ENCODE results near the gene TMBIM6.
"Not testable (repeated sequence)": the region's sequence is repeated elsewhere in the genome, so short reads cannot be mapped to it uniquely, and the experiment has no call there.

The TMBIM6 gene

GRCh38 chr12:49740930-49741881 lies at the start of gene TMBIM6:
TSS of gene TMBIM6 (plus strand) at chr12:49741557. CDS start at chr12:49752494, 10,937 bp downstream.
- peak; percentile 99 to 100 (median 100) for DNase-seq
- intact Hi-C loops (cut with DNase I): no loop called here

DNA sequence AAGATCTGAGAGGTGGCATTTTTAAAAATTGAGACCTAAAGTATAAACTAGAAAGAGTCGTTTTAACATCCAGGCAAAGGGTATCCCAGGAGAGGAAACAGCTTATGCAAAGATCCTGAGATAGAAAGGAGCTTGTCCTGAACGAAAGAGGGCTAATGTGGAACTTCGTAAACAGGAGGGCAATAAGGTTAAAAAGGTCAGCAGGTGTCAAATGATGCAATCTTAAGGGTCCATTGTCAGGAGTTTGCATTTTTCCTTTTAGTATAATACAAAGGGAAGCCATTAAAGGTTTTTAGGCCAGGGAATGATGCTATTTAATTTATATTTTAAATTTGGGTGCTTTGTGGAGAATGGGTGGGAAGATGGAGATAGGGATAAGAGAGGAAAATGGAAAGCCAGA lies 48.5 kb upstream of the TMBIM6 start:
- DNase-seq: no peak
- intact Hi-C loops (cut with DNase I): no loop called here

GRCh38 chr12:49693931-49694444 lies 47.4 kb upstream of the TMBIM6 start:
- no peak for DNase-seq
- intact Hi-C loops (cut with DNase I): no loop called here

- intact Hi-C loops (cut with DNase I): no loop called here
- no peak for DNase-seq
Measured at GRCh38 chr12:49696723-49697122, 44.6 kb upstream of the TMBIM6 start.

- intact Hi-C loops (cut with DNase I): no loop called here
- DNase-seq: no peak
Measured at GRCh38 chr12:49697808-49698207, 43.5 kb upstream of the TMBIM6 start.

GRCh38 chr12:49698619-49699545 lies 42.5 kb upstream of the TMBIM6 start:
- DNase-seq: peak in 14 of 42 donors; percentile 5 to 42 (median 19)
- intact Hi-C loops (cut with DNase I): no loop called here

DNA sequence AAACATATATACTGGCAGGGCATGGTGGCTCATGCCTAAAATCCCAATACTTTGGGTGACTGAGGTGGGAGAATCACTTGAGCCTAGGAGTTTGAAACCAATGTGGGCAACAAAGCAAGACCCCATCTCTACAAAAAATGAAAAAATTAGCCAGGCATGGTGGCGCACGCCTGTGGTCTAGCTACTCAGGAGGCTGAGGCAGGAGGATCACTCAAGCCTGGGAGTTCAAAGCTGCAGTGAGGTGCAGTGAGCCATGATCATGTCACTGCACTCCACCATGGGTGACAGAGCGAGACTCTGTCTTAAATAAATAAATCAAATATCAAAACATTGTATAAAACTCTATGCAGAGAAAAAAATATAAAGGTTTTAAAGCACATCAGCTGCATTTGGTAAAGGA lies 39.3 kb upstream of the TMBIM6 start:
- DNase-seq: no peak
- intact Hi-C loops (cut with DNase I): no loop called here

GRCh38 chr12:49702676-49703215 lies 38.6 kb upstream of the TMBIM6 start:
- no peak for DNase-seq
- intact Hi-C loops (cut with DNase I): no loop called here

DNA sequence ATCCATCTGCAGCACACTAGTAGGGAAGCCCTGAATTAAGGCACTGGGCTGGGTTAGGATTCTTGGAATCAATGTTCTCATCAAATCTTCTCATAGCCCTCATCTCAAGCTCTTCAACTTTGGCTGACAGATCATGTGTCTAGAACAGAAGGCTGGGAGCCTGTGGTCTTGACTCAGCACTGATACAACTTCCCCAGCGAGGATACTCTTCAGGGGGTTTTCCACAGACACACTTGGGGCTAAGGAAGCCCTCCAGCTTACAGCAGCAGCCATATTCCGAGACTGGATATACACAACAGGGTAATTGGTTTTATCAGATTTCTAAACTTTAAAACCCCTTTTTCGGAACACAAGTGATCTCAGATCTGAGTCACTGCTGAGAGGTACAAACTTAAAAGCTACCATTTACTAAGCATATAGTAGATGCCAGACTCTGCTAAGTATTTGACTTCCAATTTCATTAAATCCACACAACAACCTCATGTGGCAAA lies 37.7 kb upstream of the TMBIM6 start:
- peak in 6 of 42 donors; percentile 4 to 40 (median 14) for DNase-seq
- intact Hi-C loops (cut with DNase I): no loop called here

- DNase-seq: peak in 38 of 42 donors; percentile 5 to 71 (median 39)
- intact Hi-C loops (cut with DNase I): loop anchor here (2.0 kb wide), 2 partner anchors 31 to 61 kb away; no protein-coding TSS in a partner anchor
Measured at GRCh38 chr12:49705479-49706134, 35.8 kb upstream of the TMBIM6 start.

GRCh38 chr12:49706351-49707127 lies 34.8 kb upstream of the TMBIM6 start:
- DNase-seq: peak in 39 of 42 donors; percentile 12 to 72 (median 37)
- intact Hi-C loops (cut with DNase I): loop anchor here (2.0 kb wide), 2 partner anchors 32 to 62 kb away; no protein-coding TSS in a partner anchor

DNA sequence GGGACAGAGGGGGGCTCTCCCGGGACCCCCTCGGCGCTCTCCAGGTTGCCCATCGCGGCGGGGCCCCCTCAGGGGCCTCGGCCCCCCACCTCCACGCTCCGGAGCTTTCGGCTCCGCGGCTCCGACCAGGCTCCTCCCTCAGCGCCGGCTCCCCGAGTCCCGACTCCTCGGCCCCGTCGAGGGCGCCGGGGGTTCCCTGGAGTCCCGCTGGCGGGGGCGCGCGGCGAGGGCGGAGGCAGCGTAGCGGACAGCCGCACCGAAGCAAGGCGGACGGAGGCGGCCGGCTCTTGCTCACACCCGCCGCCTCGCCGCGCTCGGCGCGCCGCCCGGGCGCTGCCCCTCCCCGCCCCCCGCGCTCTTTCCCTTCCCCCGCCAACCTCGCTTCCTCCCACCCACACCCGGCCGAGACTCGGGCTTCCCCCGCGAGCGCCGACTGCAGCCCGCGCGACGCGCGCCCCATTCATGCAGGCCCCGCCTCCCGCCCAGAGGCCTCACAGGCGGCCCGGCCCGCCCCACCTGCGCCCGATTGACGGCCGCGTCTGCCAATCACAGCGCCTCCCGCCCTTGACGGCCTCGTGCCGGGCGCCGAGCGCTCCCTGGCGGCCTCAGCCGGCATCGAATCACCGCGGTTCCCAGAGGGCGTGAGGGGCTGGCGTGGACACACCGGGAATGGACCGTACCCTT lies 34.1 kb upstream of the TMBIM6 start, which contains the start of gene FMNL3:
Gene FMNL3, minus strand, starts transcription at position 278 of the 684 bp plus-strand sequence. Its CDS starts 225 bp downstream, at position 53.
- peak; percentile 93 to 100 (median 99) for DNase-seq
- intact Hi-C loops (cut with DNase I): loop anchor here (2.0 kb wide), 2 partner anchors 32 to 62 kb away; no protein-coding TSS in a partner anchor

DNA sequence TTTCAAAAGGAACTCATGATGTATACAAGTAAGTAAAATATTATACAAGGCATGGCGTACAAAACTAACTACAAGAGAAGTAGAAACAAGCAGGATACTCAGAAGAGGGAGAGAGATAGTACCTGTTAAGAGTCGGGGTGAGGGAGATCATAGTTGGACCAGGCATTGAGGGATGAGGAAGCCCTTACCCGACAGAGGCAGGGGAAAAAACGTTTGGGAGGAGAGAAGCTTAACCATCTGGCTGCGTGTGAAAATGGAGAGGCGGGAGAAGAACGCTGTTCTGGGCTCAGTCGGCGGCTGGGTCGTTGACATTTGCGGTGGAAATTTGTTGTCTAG lies 33.6 kb upstream of the TMBIM6 start:
- no peak for DNase-seq
- intact Hi-C loops (cut with DNase I): loop anchor here (2.0 kb wide), 2 partner anchors 33 to 63 kb away; no protein-coding TSS in a partner anchor

- no peak for DNase-seq
- intact Hi-C loops (cut with DNase I): no loop called here
Measured at GRCh38 chr12:49708851-49709250, 32.5 kb upstream of the TMBIM6 start.

DNA sequence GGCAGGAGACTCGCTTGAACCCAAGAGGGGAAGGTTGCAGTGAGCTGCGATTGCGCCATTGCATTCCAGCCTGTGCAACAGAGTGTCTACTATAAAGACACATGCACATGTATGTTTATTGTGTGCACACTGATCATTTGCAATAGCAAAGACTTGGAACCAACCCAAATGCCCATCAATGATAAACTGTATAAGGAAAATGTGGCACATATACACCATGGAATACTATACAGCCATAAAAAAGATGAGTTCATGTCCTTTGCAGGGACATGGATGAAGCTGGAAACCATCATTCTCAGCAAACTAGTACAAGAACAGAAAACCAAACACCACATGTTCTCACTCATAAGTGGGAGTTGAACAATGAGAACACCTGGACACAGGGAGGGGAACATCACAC lies 27.4 kb upstream of the TMBIM6 start:
- intact Hi-C loops (cut with DNase I); DNase-seq: not testable (repeated sequence)

DNA sequence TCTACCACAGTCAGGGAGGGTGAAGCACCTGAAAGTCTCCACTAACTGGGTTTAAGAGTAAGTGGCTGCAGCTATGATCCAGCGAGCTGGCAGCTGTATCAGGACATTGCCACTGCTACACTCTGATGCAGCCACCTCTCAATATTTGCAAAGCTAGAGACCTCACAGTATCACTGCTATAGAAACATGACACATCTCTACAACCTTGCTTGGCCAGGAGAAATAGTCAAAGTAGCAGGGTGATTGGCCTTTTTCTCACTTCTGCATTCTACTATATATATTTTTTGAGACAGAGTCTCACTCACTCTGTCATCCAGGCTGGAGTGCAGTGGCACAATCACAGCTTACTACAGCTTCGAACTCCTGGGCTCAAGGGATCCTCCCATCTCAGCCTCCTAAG lies 24.8 kb upstream of the TMBIM6 start:
- intact Hi-C loops (cut with DNase I): no loop called here
- no peak for DNase-seq

GRCh38 chr12:49717800-49718199 lies 23.6 kb upstream of the TMBIM6 start:
- intact Hi-C loops (cut with DNase I): not testable (repeated sequence)

More at GRCh38 chr12:49717800-49718199, 23.6 kb upstream of the TMBIM6 start:
- DNase-seq: not testable (repeated sequence)

Measured in head of caudate nucleus (tissue), 42 donors.